Uterus (tissue), 4 donors: Measurements from ENCODE around the gene CDK5RAP1. TPM values are rescaled to one million over a fixed set of nuclear protein-coding genes. Genes with fewer than 3 reads are reported as not detected.

ENCODE experiments used
- DNase-seq, 2 donors: peaks; one replicate each; pipeline ENCODE4 v3.0.0-alpha.2; 2019 to 2020
- H3K27ac ChIP-seq, 2 donors: fragments of 200-600 bp; sonication (generic); 1 replicate in 1 of 2; 2 replicates in 1 of 2; pipeline ENCODE4 v1.5.1; 2016 to 2018
- H3K27me3 ChIP-seq, 2 donors: fragments of 200-600 bp; sonication (generic); one replicate each; pipeline ENCODE4 v1.5.1; 2018 to 2019; ENCODE audit warnings: control low read depth in 1 of 2
- H3K36me3 ChIP-seq, 2 donors: fragments of 200-600 bp; sonication (generic); one replicate each; pipeline ENCODE4 v1.5.1; 2019; ENCODE audit warnings: control low read depth in 1 of 2
- H3K4me1 ChIP-seq, 2 donors: fragments of 200-600 bp; sonication (generic); one replicate each; pipeline ENCODE4 v1.5.1; 2018 to 2019; ENCODE audit warnings: control low read depth in 1 of 2
- H3K4me3 ChIP-seq, 2 donors: fragments of 200-600 bp; sonication (generic); 1 replicate in 1 of 2; 2 replicates in 1 of 2; pipeline ENCODE4 v1.5.1; 2018 to 2019; ENCODE audit warnings: mild to moderate bottlenecking in 1 of 2
- H3K9me3 ChIP-seq, 2 donors: fragments of 200-600 bp; sonication (generic); one replicate each; pipeline ENCODE4 v1.5.1; 2019; ENCODE audit warnings: control low read depth in 1 of 2
- CTCF ChIP-seq, 4 experiments: fragments of 200-600 bp in 2 of 4; fragments of 450-650 bp in 2 of 4; sonication (generic) in 2 of 4; IDR thresholded peaks; one replicate each; pipeline ENCODE4 v1.5.1; 2016 to 2019; ENCODE audit warnings: antibody characterized with exemption in 4 of 4, mild to moderate bottlenecking in 2 of 4, moderate library complexity in 1 of 4
- POLR2A ChIP-seq, 2 donors: fragments of 450-650 bp; IDR thresholded peaks; one replicate each; pipeline ENCODE4 v1.6.1; 2016; ENCODE audit warnings: antibody characterized with exemption in 2 of 2, mild to moderate bottlenecking in 1 of 2, moderate library complexity in 1 of 2
- intact Hi-C: fragments of 100-400 bp; cut with DNase I; formaldehyde crosslinking; loops from one replicate; pipeline ENCODE4 v1.15.1; 2023; ENCODE audit warnings: low total_unique reads
- total RNA-seq, 4 donors: library from RNA; depleted of rRNA in 3 of 4; stranded (reverse); fragments of >200 nt in 3 of 4; gene quantifications; one replicate each; pipeline versions ENCODE4 v1.1.0 to v1.2.4, GENCODE V29; 2014 to 2023
- donor health status: DM: yes; HTN: yes; CAD: no.

CDK5RAP1 gene
- total RNA-seq, 4 donors from 2014 or later: 4.1 to 34.6 (median 17.2) TPM

GRCh38 chr20:33408716-33409654, 7.7 kb upstream of the CDK5RAP1 start:
- DNase-seq: no peak
- no peaks in the 10 kb centered on the region for H3K9me3 ChIP-seq
- TF ChIP-seq CTCF (IDR thresholded peaks at IDR 0.05) (no peak), POLR2A (IDR thresholded peaks at IDR 0.05) (no peak)
- H3K4me3 ChIP-seq: no peak overlapping the region
- no peak overlapping the region for H3K27ac ChIP-seq
- H3K36me3 ChIP-seq: no peaks in the 10 kb centered on the region
- no peaks in the 10 kb centered on the region for H3K27me3 ChIP-seq
- intact Hi-C loops: no loop called here
- no peaks in the 10 kb centered on the region for H3K4me1 ChIP-seq

GRCh38 chr20:33408313-33408712, 7.0 kb upstream of the CDK5RAP1 start:
- Histone ChIP-seq H3K27me3 (no peaks in the 10 kb centered on the region), H3K27ac (no peak overlapping the region), H3K4me3 (no peak overlapping the region), H3K9me3 (no peaks in the 10 kb centered on the region), H3K36me3 (no peaks in the 10 kb centered on the region), H3K4me1 (no peaks in the 10 kb centered on the region)
- TF ChIP-seq POLR2A (IDR thresholded peaks at IDR 0.05): no peak
- intact Hi-C loops: no loop called here
- DNase-seq: no peak

- Histone ChIP-seq H3K27me3 (no peaks in the 10 kb centered on the region), H3K4me3 (no peak overlapping the region), H3K9me3 (no peaks in the 10 kb centered on the region), H3K27ac (no peak overlapping the region), H3K36me3 (no peaks in the 10 kb centered on the region), H3K4me1 (no peaks in the 10 kb centered on the region)
- TF ChIP-seq CTCF (IDR thresholded peaks at IDR 0.05) (no peak), POLR2A (IDR thresholded peaks at IDR 0.05) (no peak)
- intact Hi-C loops: no loop called here
- DNase-seq: no peak
Measured at GRCh38 chr20:33407796-33408195, 6.5 kb upstream of the CDK5RAP1 start.

GRCh38 chr20:33407251-33407650, 5.9 kb upstream of the CDK5RAP1 start:
- no peak for TF ChIP-seq CTCF (IDR thresholded peaks at IDR 0.05)
- no peak for TF ChIP-seq POLR2A (IDR thresholded peaks at IDR 0.05)
- no peaks in the 10 kb centered on the region for H3K36me3 ChIP-seq
- no peaks in the 10 kb centered on the region for H3K27me3 ChIP-seq
- intact Hi-C loops: no loop called here
- peaks cover 0 to 2% of the 10 kb centered on the region in 2 donors for H3K4me1 ChIP-seq
- DNase-seq: no peak
- H3K4me3 ChIP-seq: no peak overlapping the region
- no peaks in the 10 kb centered on the region for H3K9me3 ChIP-seq
- no peak overlapping the region for H3K27ac ChIP-seq

GRCh38 chr20:33404281-33404680, 3.0 kb upstream of the CDK5RAP1 start:
- intact Hi-C loops: no loop called here
- H3K4me3 ChIP-seq: no peak overlapping the region
- no peaks in the 10 kb centered on the region for H3K9me3 ChIP-seq
- no peak for DNase-seq
- H3K27ac ChIP-seq: no peak overlapping the region
- H3K27me3 ChIP-seq: no peaks in the 10 kb centered on the region
- no peaks in the 10 kb centered on the region for H3K36me3 ChIP-seq
- TF ChIP-seq CTCF (IDR thresholded peaks at IDR 0.05) (no peak), POLR2A (IDR thresholded peaks at IDR 0.05) (no peak)
- H3K4me1 ChIP-seq: peaks cover 4 to 6% of the 10 kb centered on the region in 2 donors
